Measurements from ENCODE around the gene IMPDH2.
"Not testable (repeated sequence)": the region's sequence is repeated elsewhere in the genome, so short reads cannot be mapped to it uniquely, and the experiment has no call there.

IMPDH2 gene

DNA sequence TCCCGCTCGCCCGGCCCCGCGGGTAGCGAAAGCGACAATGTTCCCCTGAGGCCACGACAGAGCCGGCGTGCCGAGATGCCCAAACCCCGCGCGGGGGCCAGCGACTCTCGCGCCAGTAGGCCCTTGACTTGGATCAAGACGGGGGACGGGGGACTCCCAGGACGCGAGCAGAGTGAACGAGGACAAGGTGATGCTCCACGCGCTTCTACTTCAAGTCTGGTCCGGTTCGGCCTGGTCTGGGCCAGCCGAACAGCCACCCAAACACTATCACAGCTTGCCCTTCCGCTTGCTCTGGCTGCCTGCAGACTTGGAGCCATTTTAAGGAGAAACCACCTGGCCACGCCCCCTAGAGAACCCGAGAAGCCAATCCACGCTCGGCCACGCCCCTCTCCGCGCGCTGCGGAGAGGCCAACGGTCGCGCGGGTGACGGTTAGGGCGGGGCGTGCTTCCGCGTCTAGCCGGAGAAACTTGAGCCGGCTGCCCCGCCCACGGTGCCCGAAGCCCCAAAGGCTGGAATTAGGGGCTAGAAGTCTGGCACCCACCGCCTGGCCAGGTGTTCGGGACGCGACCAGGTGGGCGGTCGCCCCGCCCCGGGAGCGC, 7.9 kb downstream of the IMPDH2 start:
- peak; percentile 98 for DNase-seq

DNA sequence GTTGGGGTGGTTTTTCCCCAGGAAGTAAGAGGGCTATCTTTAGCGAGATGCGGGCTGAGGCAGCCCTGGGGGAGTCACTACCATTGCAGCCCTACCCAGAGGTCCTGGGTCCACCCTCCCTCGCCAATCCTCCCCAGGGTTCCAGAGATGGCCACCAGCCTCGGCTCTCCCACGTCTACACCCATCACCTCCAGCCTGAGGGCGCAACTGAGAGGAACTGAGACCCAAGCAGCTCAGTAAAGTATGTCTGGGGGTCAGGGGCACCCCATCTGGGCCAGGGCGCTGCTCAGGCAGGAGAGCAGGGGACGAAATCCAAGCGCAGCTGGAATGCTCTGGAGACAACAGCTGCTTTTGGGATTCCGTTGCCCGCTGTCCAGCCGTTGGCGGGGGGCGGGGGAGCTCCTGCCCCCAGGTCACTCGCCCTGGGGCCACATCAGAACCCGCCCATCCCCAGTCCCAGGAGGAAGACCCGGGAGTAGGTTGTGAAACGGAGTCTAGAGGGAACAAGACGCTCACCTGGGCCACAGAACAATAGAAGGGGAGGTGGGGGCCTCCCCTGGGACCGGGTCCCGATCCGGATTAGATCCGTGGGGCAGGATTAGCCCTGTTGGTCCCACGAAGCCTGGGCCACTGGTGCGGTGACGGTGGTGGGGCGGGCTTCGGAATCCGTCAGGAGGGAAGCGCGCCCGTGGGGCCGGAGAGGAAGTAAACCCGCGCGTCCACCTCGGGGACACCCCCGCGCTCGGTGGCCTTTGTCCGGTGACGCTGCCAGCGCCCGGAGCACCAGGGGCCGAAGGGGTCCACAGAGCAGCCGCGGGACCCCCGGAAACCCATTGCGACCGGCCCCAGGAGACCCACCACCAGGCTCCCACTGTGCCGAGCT, 8.6 kb downstream of the IMPDH2 start:
- no peak for DNase-seq

DNA sequence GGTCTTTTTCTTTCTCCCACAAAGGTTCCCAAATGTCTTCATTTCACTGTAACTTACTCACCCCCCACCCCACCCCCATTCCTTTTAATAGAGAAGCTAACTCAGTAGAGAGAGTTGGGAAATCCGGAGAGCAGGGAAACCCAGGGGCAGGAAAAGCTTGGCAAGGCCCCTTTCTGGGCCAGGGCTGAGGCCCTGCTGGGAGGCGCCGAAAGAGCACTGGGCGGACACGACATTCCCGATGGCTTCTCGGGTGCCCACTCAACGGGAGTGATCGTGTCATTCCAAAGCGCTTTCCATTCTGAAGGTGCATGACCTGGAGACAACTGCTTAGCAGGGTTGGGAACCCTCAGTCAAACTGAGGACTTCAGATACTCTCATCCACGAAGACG, 9.3 kb downstream of the IMPDH2 start:
- no peak for DNase-seq

DNA sequence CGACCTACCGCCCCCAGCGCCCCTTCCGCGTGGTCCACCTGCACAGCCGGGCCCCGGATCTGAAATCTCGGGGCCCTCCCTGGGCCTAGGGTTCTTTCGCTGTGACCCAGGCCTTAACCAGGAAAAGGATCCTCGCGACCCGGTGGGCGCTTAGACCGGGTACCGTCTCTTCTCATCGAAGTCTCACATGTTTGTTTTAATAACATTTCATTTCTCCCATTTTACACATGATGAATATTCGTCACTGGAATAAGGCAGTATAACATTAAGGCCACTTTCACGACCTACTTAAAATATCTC, 10.5 kb downstream of the IMPDH2 start:
- DNase-seq, result no peak

DNA sequence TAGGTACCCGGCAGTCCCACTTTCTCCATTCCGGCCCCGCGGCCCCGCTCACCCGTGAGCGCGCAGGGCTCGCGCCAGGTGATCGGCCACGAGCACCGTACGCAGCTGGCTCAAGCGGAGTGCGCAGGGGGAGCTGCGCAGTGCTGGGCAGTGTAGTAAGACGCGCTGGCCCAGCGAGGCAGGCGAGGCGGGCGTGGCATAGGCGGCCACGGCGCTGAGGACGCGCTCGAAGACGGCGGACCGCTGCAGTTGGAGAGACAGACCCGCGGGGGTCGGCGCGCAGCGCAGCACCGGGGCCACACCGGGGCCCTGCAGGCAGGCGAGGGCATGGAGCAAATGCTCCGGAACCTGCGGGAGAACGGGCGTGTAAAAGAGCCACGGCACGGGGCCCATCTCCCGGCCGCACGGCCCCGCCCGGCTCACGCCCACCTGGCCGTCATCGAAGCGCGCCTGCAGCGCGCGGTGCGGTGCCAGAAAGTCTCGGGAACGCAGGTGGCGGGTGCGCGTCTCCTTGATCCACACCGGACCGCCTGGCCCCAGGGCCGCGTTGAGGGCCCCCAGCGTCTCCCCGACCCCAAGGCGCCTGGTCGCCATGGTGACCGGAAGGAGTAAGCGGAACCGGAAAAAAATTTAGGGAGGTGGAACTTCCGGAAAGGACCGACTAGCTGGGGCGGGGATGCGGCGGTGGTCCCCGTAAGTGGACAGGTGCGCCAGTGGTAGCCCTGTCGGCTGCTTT, 11.1 kb downstream of the IMPDH2 start, which contains the start of gene DALRD3:
Gene DALRD3, minus strand, starts transcription at position 610 of the 736 bp plus-strand sequence. Its CDS starts 16 bp downstream, at position 594.
- DNase-seq, result peak; percentile 60

DNA sequence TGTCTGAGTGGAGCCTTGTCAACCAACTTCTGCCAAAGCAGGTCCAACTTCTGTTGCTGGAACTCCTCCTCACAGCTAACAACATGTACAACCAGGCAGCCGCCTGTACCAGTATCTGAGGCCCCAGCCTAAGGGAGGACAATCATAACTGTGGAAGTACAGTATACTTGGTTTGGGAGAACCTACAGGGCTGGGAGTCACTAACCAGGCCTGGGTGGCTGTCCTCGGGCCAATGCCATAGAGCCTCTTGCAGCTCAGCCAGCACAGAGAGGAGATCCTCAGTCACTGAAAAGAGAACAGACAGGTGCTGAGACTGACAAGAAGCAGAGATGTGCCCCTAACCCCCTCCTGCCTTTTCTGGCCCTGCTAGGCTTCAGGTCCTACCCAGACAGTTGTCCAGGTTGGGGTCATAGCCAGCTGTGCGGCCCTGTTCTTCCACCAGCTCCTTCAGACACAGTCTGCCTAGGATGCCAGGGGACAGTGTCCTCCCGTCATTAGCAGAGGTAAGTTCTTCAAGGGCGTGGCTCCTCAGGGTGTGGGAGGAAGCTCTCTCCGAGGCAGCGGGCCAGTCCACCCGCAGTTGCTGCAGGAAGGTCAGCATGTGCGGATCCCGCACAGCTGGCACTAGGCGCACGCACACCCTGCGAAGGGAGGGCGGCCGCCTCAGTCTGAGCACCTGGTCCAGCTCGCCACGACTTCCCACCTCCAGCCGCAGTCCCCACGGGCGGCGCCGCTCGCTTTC, 11.8 kb downstream of the IMPDH2 start:
- DNase-seq, result no peak

DNA sequence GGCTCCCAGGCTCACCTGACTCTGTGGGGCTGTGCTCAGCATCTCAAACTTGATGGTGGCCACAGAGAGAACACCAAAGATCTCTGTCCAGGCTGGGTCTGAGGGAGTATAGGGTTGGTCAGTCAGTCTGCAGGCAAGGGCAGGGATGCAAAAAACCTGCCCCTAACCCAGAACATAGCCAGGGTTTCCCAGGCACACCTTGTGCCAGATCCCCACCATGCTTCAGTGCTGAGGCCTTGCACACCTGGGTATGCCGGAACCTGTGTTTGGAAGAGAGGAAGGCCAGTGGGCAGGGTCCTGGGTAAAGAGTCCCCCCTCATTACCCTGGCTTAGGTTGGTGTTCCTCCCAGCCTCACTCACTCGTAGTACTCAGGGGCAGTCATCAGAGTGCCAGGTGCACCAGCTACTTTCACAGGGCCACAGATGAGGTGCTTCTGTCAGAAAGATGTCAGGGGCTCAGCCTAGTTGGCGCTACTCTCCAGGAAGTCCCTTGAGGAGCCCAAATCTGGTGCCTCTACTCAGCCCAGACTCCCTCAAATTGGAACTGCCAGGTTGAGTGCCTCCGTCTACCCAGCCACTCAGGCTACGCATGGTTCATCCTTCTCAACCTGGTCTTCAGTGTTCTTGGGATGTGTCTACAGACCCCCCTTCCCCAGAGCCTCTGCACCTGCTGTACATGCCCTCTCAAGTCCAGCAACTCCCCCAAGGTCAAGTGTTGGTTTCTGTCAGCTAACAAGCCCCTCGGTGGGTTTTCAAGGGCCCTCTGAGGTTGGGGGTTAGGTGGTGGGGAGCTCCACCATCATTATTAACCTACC, 12.6 kb downstream of the IMPDH2 start:
- no peak for DNase-seq

DNA sequence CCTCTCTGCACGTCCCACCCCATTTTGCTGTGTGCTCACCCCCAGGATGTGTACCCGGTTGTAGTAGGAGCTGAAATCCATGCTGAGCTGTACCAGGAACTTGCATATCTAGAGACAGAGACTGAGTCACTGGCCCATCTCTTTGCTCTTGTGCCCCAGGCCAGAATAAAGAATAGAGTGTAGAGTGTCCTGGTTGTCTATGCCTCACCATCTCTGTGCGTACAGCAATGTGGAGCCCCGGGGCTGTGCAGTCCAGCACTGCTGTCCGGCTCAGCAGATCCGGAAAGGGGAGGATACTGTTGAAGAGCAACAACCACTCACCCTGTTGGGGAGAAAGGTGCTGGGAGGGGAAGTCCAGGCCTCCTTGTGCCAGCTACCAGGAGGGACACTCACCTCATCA, 13.4 kb downstream of the IMPDH2 start:
- DNase-seq, result no peak

DNA sequence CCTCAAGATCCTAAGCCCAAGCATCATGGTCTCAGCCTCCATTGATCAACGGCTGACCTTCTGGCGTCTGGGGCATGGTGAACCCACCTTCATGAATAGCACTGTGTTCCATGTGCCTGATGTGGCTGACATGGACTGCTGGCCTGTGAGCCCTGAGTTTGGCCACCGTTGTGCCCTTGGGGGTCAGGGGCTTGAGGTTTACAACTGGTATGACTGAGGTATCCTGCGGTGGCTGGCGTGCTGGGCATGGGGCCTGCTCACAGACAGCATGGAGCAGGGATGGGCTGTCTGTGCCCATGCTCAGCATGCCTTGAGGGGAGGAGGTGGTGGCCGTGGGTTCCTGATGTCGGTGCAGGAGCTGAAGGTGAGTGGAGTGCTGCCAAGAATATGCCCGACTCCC, 14.1 kb downstream of the IMPDH2 start:
- no peak for DNase-seq

DNA sequence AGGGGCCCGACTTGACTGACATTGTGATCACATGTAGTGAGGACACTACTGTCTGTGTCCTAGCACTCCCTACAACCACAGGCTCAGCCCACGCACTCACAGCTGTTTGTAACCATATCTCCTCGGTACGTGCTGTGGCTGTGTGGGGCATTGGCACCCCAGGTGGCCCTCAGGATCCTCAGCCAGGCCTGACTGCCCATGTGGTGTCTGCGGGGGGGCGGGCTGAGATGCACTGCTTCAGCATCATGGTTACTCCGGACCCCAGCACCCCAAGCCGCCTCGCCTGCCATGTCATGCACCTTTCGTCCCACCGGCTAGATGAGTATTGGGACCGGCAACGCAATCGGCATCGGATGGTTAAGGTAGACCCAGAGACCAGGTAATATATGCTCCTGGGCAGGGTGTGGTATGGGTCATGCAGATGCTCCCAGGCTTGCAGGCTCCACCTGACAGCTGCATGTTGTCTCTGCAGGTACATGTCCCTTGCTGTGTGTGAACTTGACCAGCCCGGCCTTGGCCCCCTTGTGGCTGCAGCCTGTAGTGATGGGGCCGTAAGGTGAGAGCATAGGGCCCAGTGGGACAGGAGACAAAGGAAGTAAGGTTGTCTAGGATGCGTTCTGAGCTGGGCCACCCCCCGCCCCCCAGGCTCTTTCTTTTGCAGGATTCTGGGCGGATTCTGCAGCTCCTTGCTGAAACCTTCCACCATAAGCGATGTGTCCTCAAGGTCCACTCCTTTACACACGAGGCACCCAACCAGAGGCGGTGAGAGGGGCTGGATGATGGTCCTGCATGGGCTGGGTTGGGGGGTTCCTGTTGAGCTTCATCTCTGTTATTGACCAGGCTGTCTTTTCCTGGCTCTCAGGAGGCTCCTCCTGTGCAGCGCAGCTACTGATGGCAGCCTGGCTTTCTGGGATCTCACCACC, 15.2 kb downstream of the IMPDH2 start:
- no peak for DNase-seq

DNA sequence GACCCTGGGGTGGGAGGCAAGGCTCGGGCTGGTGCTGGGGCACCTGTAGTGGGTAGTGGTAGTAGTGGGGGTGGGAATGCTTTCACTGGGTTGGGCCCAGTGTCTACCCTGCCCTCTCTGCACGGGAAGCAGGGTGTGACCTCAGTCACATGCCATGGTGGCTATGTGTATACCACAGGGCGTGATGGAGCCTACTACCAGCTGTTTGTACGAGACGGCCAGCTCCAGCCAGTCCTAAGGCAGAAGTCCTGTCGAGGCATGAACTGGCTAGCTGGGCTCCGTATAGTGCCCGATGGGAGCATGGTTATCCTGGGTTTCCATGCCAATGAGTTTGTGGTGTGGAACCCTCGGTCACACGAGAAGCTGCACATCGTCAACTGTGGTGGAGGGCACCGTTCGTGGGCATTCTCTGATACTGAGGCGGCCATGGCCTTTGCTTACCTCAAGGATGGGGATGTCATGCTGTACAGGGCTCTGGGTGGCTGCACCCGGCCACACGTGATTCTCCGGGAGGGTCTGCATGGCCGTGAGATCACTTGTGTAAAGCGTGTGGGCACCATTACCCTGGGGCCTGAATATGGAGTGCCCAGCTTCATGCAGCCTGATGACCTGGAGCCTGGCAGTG, 16.0 kb downstream of the IMPDH2 start:
- no peak for DNase-seq

DNA sequence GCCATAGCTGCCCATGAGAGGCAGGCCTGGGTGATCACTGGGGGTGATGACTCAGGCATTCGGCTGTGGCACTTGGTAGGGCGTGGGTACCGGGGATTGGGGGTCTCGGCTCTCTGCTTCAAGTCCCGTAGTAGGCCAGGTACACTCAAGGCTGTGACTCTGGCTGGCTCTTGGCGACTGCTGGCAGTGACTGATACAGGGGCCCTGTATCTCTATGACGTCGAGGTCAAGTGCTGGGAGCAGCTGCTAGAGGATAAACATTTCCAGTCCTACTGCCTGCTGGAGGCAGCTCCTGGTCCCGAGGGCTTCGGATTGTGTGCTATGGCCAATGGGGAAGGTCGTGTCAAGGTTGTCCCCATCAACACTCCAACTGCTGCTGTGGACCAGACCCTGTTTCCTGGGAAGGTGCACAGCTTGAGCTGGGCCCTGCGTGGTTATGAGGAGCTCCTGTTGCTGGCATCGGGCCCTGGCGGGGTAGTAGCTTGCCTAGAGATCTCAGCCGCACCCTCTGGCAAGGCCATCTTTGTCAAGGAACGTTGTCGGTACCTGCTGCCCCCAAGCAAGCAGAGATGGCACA, 16.7 kb downstream of the IMPDH2 start:
- DNase-seq, result no peak

DNA sequence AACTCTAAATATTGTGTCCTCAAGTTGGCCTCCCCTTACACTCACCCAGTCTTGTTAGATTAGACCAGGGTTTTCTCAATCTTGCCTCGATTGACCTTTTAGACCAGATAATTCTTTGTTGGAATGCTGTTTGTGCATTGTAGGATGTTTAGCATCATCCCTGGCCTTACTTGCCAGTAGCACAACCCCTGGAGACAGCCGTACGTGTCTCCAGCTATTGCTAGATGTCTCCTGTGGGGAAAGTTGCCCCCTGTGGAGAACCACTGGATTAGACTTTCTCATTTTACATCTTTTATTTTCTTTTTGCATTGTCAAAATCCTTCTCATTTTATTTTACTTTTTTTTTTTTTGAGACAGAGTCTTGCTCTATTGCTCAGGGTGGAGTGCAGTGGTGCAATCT, 19.8 kb downstream of the IMPDH2 start:
- DNase-seq, result peak; percentile 58

DNA sequence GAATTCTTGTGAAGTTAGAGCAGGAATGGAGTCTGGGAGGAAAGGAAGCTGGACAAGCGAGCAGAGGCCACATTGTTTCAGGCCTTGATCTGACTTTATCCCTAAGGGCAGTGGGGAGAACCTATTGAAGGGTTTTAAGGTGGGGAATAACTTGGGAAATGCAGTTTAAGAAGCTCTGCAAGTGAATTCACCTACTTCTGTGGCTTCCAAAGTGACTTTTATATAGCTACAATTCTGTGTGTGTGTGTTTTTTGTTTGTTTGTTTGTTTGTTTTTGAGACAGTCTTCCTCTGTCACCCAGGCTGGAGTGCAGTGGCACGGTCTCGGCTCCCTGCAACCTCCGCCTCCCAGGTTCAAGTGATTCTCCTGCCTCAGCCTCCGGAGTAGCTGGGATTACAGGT, 20.6 kb downstream of the IMPDH2 start:
- not testable (repeated sequence) for DNase-seq

DNA sequence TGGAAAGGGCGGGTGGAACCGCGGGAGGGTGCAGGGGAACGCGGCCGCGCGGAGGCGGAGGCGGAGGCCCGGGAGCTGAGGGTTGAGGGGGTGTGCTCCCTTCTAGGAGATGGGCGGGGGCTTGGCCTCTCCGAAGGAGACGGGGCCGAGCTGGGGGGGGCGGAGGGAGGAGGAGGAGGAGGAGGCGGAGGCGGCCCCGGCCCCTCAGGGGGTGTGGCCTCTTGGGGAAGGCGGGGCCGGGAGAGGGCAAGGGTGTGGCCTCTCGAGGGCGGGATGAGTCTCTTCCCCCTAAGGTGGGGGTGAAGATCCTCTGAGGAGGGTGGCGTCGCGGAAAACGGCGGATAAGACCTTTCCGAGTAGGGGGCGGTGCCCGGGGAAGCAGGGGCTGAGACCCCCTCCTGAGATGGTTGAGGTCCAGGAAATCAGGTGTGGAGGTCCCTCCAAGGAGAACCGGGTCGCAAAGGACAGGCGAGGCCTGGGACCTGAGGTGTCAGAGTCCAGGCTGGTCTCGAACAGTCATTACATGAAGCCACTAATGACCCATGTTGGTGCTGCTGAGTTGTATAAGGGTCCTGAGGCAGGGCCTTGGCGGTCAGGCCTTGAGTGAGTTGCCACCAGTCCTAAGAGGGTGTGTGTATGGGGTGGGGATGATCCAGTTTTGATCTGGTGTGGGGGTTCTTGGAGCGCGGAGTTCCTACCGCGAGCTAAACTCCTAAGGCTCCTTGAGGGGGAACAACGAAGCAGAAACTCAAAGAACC, 21.2 kb downstream of the IMPDH2 start:
- DNase-seq, result peak; percentile 94

DNA sequence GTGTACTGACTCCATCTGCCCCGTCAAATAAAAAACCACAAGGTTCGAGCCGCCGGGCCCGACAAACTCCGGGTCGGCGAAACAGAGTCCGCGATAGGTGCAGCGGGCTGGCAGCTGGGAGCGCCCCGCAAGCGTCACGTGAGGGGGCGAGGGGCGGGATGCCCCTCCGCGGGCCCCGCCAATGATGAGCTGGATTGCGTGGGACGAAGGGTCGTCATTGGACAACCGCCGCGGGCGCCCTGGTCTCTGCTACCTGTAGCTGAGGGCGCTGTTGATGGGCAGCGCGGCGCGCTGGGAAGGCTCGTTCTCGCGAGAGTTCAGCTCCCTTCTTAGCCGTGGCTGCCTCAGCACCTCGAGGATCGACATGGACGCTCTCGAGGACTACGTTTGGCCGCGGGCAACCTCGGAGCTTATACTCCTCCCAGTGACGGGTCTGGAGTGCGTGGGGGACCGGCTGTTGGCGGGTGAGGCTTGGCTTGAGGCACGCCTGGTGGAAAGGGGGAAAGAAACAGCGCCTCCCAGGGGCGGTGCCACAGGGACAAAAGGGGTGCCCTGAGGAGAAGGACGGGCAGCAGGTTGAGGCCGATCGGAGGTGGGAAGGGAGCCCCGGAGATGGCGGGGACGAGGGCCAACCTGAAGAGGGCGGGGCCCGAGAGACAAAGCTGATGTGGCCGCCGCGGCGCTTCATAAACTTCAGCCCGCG, 22.0 kb downstream of the IMPDH2 start, which contains the start of gene WDR6:
Gene WDR6, plus strand, starts transcription at position 324 of the 703 bp plus-strand sequence. Its CDS starts 41 bp downstream, at position 365.
- peak; percentile 98 for DNase-seq

DNA sequence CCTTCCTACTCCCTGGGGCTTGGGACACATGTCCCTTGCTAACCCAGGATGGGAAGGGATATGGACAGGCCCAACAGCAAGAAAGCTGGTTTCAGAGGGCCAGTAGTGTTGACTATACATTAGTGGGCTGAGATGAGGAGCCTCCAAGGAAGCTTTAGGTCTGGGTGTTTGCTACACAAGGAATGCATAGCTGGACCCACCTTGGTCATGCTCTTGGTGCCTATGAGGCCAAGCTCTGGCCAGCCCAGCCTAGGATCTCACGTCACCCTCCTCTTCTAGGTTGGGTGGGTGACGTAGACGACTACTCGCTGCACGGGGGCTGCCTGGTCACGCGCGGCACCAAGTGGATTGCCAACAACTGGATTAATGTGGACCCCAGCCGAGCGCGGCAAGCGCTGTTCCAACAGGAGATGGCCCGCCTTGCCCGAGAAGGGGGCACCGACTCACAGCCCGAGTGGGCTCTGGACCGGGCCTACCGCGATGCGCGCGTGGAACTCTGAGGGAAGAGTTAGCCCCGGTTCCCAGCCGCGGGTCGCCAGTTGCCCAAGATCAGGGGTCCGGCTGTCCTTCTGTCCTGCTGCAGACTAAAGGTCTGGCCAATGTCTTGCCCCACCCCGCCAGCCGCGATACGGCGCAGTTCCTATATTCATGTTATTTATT, 22.7 kb downstream of the IMPDH2 start:
- DNase-seq, result no peak

DNA sequence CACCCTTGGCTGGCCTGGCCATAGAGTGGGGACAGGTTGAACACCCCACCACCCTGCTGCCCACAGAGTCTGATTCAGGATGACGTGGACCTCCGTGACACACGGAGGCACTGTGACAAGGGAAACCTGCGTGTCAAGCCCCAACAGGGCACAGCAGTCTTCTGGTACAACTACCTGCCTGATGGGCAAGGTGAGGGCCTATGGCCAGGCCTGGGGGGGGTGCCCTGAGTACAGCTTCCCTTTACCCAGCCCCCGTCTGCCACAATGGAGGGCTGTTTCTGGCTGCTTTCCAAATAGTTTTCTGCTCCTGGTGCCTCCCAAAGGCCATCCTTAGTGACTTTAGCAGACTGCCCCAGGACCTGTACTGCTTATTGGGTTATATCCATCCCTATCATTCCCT, 23.2 kb downstream of the IMPDH2 start:
- DNase-seq, result no peak

Data from fibroblast of skin of scalp (primary cell).